Osteoblast (primary cell): ENCODE data around the gene HS6ST1. TPM values are rescaled to one million over a fixed set of nuclear protein-coding genes. Genes with fewer than 3 reads are reported as not detected.
"Not testable (repeated sequence)": the region's sequence is repeated elsewhere in the genome, so short reads cannot be mapped to it uniquely, and the experiment has no call there.

ENCODE experiments used
- DNase-seq: peaks from one replicate; pipeline ENCODE4 v3.0.0; 2011; ENCODE audit warnings: low spot score, mixed read lengths; ENCODE audit not compliant: insufficient read length; ENCODE audit errors: missing footprints
- H2AFZ ChIP-seq: 2 replicates; pipeline ENCODE4 v1.6.0; 2011; ENCODE audit warnings: mild to moderate bottlenecking, low read length
- H3K27ac ChIP-seq: 2 replicates; pipeline ENCODE4 v1.5.1; 2011; ENCODE audit warnings: mild to moderate bottlenecking, low read depth, low read length, moderate library complexity
- H3K27me3 ChIP-seq: 2 replicates; pipeline ENCODE4 v1.6.0; 2012; ENCODE audit warnings: mild to moderate bottlenecking, control low read depth, inconsistent platforms, low read length, moderate library complexity; ENCODE audit not compliant: insufficient read depth
- H3K36me3 ChIP-seq: 2 replicates; pipeline ENCODE4 v1.5.1; 2011; ENCODE audit warnings: mild to moderate bottlenecking, low read length, control low read depth, moderate library complexity; ENCODE audit not compliant: insufficient read depth
- H3K4me1 ChIP-seq: 2 replicates; pipeline ENCODE4 v1.5.1; 2011; ENCODE audit warnings: mild to moderate bottlenecking, low read length, control low read depth, moderate library complexity; ENCODE audit not compliant: insufficient read depth
- H3K4me2 ChIP-seq: 2 replicates; pipeline ENCODE4 v1.6.0; 2011; ENCODE audit warnings: mild to moderate bottlenecking, low read length; ENCODE audit not compliant: insufficient read depth
- H3K4me3 ChIP-seq: fragments of 200-600 bp; sonication (generic); 3 replicates; pipeline ENCODE4 v1.5.1; 2012; ENCODE audit warnings: mild to moderate bottlenecking, low read length, inconsistent platforms; ENCODE audit not compliant: insufficient read depth
- H3K79me2 ChIP-seq: 2 replicates; pipeline ENCODE4 v1.6.0; 2012; ENCODE audit warnings: mild to moderate bottlenecking, low read length, control low read depth, inconsistent platforms; ENCODE audit not compliant: insufficient read depth
- H3K9me3 ChIP-seq: 2 replicates; pipeline ENCODE4 v1.5.1; 2011; ENCODE audit warnings: low read depth, low read length, control low read depth
- H4K20me1 ChIP-seq: 2 replicates; pipeline ENCODE4 v1.6.0; 2012; ENCODE audit warnings: mild to moderate bottlenecking, low read length, control low read depth; ENCODE audit not compliant: insufficient read depth
- total RNA-seq: library from RNA; depleted of rRNA; stranded (reverse); fragments of >200 nt; gene quantifications from 2 replicates; pipeline ENCODE4 v1.2.3, GENCODE V29; 2012
- TF ChIP-seq, protein P1 (sequence below): IDR thresholded peaks from 2 replicates; pipeline ENCODE4 v1.5.1; 2011; ENCODE audit warnings: mild to moderate bottlenecking, low read depth, low read length, moderate library complexity; ENCODE audit errors: extremely low read depth

The HS6ST1 gene
- total RNA-seq, 1 donor = 18.8 TPM

DNA sequence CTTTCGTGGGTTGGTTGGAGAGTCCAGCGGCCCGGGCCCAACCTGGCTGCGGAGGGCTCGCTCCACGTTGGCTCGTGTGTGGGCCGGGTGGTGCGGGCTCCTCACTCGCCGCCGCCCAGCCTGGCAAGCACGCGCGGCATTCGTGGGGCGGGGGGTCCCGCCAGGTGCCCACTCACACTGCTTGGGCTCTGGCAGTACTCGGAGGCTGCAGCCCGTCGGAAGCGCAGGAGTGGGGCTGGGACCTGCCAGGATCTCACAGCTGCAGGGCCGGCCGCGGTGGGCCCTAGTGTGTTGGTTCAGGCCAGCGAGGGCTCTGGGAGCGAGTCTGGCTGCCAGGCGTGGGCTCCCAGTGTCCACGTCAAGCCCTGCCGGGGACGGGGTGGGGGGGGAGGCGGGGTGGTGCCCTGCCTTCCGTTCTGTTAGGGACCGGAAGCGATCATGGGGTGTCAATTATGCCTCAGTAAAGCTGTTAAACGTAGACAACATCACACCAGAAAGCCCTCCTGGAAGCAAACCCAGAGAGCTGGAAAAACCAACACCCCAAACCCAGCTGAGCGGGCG is 1.0 kb upstream of the HS6ST1 start:
- DNase-seq = peak; percentile 81
- Histone ChIP-seq H3K4me1 (peaks cover 5% of the 10 kb centered on the region), H3K79me2 (no peaks in the 10 kb centered on the region), H3K36me3 (no peaks in the 10 kb centered on the region), H2AFZ (no peak overlapping the region), H3K4me2 (peak overlapping the region; percentile 79), H3K27ac (no peak overlapping the region), H3K4me3 (no peak overlapping the region), H3K27me3 (no peaks in the 10 kb centered on the region), H4K20me1 (peaks cover 31% of the 10 kb centered on the region), H3K9me3 (no peaks in the 10 kb centered on the region)
- TF ChIP-seq, protein P1, sequence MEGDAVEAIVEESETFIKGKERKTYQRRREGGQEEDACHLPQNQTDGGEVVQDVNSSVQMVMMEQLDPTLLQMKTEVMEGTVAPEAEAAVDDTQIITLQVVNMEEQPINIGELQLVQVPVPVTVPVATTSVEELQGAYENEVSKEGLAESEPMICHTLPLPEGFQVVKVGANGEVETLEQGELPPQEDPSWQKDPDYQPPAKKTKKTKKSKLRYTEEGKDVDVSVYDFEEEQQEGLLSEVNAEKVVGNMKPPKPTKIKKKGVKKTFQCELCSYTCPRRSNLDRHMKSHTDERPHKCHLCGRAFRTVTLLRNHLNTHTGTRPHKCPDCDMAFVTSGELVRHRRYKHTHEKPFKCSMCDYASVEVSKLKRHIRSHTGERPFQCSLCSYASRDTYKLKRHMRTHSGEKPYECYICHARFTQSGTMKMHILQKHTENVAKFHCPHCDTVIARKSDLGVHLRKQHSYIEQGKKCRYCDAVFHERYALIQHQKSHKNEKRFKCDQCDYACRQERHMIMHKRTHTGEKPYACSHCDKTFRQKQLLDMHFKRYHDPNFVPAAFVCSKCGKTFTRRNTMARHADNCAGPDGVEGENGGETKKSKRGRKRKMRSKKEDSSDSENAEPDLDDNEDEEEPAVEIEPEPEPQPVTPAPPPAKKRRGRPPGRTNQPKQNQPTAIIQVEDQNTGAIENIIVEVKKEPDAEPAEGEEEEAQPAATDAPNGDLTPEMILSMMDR = no peak

DNA sequence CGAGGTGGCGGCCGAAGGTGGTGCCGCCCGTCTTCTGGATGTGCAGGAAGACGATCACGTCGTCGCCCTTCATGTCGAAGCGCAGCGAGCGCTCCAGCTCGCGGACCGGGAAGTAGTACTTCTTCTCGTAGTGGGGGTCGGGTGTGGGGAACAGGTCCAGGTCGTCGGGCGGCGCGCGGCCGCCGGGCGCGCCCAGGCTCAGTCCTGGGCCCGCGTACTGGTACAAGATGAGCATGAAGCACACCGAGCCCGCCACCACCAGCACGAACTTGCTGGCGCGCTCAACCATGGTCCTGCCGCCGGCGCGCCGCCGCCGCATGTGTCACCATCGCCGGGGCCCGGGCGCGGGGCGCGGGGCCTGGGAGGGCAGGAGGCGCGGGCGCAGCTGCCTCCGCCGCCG is 423 bp downstream of the HS6ST1 start:
- H3K27me3 ChIP-seq, H3K79me2 ChIP-seq, H3K36me3 ChIP-seq, H2AFZ ChIP-seq, H3K9me3 ChIP-seq, H3K27ac ChIP-seq: not testable (repeated sequence)
- DNase-seq = peak; percentile 83
- Histone ChIP-seq H3K4me1 (peaks cover 12% of the 10 kb centered on the region), H4K20me1 (peaks cover 46% of the 10 kb centered on the region), H3K4me2 (peak overlapping the region; percentile 89), H3K4me3 (peak overlapping the region; percentile 77)

DNA sequence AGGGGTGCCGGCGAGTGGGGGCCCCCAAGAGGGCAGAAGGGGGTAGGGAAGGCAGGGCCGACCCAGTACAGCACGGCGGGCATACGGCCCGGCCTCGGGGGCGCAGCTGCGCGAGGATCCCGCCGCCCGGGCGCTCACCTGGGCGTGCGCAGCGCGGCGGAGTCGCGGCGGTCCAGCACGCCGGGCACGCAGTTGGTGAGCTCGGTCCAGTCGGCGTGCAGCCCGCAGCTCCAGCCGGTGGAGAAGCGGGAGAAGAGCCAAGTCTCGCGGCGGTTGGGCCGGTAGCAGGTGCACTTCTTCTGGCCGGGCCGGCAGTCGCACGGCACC is 806 bp downstream of the HS6ST1 start:
- Histone ChIP-seq H3K4me2 (peak overlapping the region; percentile 89), H3K4me3 (peak overlapping the region; percentile 77), H4K20me1 (peaks cover 49% of the 10 kb centered on the region), H3K4me1 (peaks cover 16% of the 10 kb centered on the region)
- H3K27me3 ChIP-seq, H2AFZ ChIP-seq, DNase-seq, H3K36me3 ChIP-seq, H3K79me2 ChIP-seq, H3K9me3 ChIP-seq, H3K27ac ChIP-seq: not testable (repeated sequence)

DNA sequence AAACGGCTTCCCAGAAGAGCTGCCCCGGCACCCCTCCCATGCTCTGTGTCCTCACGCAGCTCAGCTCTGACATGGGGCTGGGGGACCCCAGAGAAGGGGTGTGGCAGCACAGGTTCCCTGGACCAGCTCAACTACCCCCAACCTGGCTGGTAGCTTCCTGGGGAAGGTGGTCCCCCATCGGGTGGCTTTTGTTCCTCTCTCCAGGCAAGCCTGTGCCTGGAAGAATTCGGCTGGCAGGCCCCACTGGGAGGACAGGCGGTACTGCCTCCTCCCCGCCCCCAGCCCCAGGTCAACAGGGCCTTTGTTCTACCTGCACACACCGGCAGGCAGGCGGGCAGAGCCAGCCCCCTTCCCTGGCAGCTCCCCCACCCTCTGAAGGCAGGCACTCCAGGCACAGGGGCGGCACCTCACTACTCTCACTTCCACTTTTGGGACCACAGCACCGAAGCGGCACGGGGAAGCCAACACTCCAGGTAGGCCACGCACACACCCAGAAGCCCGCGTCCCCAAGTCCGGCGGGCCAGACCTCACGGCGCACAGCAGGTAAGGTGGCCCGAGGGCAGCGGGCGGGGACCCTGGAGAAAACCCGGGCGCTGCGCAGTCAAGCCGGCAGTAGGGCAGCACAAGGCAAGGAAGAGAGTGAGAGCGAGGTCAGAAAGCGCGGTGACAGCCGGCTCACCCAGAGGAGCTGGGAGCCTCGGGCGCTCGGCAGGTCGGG is 1.3 kb downstream of the HS6ST1 start:
- Histone ChIP-seq H3K36me3 (peaks cover 6% of the 10 kb centered on the region), H4K20me1 (peaks cover 55% of the 10 kb centered on the region), H3K27ac (no peak overlapping the region)

More for the DNA sequence above, 1.3 kb downstream of the HS6ST1 start:
- Histone ChIP-seq H3K9me3 (no peaks in the 10 kb centered on the region), H3K4me2 (peak overlapping the region; percentile 89), H2AFZ (no peak overlapping the region), H3K79me2 (peaks cover 9% of the 10 kb centered on the region), H3K4me3 (peak overlapping the region; percentile 77), H3K4me1 (peaks cover 18% of the 10 kb centered on the region), H3K27me3 (no peaks in the 10 kb centered on the region)
- TF ChIP-seq, protein P1 = no peak
- peak; percentile 94 for DNase-seq
